ENCODE measurements around the gene CEP170B.

Gene CEP170B

DNA sequence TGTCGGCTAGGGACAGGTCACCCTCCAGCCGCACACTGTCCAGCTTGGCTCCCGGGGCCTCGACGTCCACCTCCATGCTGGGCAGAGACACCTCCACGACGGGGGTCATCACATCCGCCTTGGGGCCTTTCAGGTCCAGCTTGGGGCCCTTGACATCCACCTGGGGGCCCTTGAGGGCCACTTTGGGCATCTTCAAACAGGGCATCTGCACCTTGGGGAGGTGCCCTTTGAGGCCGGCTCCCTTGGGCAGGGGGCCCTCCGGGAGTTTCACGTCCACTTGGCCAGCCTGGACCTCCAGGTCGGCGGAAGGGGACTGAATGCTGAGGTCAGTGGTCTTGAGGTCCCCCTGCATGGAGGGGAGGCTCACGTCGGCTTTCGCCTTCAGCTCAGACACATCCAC, 77.5 kb downstream of the CEP170B start:
- no peak for TF ChIP-seq FOXM1 (IDR thresholded peaks at IDR 0.05; ENCODE audit: borderline replicate concordance, low read depth)
- TF ChIP-seq TAF1 (IDR thresholded peaks at IDR 0.05; ENCODE audit: low read depth), result no peak
